HG03342 (cell line): ENCODE data around the gene CCR2.
A peak's percentile ranks its signal among the peaks of the same experiment; 100 is the strongest.
"Not testable (repeated sequence)": the region's sequence is repeated elsewhere in the genome, so short reads cannot be mapped to it uniquely, and the experiment has no call there.

Experiments
- ATAC-seq: cut with Tn5 transposase; IDR thresholded peaks from one replicate; pipeline ENCODE4 v1.9.1; 2021; ENCODE audit warnings: mild to moderate bottlenecking, moderate library complexity; ENCODE audit not compliant: unreplicated experiment

The CCR2 gene

DNA sequence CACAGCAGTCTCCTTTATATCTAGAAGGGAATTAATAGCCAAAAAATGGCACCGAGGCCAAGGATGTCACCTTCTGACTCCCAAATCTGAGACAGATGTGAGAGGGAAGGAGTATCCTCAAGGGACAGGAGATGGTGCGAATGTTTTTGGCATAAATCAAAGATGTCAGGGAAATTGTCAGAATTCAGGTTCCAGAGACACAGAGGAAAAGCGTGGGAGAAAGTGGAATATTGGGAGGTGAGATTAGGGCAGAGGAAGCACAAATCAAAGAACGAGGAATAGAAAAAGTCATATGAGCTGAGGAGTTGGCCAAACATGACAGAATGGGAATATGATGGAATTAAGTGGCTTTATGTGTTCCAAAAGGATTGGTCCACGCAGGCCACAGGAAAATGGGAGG is 46.9 kb downstream of the CCR2 start:
- no peak for ATAC-seq

- no peak for ATAC-seq
Observed at GRCh38 chr3:46401579-46401978, 47.7 kb downstream of the CCR2 start.

DNA sequence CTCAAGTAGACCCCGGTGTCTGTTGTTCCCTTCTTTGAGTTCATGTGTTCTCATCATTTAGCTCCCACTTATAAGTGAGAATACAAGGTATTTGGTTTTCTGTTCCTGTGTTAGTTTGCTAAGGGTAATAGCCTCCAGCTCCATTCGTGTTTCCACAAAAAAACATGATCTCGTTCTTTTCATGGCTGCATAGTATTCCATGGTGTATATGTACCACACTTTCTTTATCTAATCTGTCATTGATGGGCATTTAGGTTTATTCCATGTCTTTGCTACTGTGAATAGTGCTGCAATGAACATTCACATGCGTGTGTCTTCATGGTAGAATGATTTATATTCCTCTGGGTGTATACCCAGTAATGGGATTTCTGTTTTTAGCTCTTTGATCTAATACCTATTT is 49.0 kb downstream of the CCR2 start:
- not testable (repeated sequence) for ATAC-seq

GRCh38 chr3:46405301-46406019 is 51.5 kb downstream of the CCR2 start:
- ATAC-seq: no peak

GRCh38 chr3:46406443-46406787 is 52.5 kb downstream of the CCR2 start:
- ATAC-seq: no peak

DNA sequence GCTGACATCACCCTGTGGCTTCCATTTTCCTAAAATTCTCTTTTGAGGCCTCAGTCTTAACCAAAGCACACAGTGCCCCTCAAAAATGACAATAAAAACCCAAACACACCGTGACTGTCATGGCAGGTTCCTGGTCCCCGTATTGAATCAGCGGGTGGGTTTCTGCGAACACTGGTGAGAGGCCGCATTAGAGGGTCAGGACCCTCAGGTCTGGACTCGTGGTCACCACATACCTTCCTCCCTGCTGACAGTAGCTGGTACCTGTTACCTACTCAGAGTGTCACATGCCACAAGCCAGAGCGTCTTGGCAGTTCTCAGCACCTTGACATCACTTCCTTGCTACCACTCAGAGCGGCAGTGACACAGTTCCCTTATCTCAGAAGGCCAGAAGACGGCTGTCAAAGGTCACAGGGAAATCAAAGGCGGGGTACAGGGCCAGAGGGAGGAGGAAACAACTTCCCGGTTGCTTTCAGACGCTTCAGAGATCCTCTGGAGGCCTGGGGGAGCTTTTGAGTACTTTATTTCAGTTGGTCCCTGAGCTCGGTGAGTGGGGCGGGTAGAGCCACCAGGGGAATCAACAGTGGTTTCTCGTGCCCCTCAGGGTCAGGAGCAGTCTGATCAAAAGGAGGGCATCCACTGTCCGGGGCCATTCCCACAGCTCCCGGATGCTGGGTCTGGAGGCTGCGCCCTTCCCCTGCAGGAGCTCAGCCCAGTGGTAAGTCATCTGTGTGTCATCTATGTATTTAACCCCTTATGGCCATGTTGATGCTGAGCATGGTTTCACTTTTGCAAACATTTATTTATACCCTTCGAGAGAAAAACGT is 53.1 kb downstream of the CCR2 start, which contains the start of the genes CCR5AS and CCRL2:
TSS of gene CCR5AS (minus strand) at position 279 of the 824 bp plus-strand sequence.
TSS of gene CCRL2 (plus strand) at position 472 of the 824 bp plus-strand sequence. CDS start 821 bp downstream, outside the sequence.
- ATAC-seq: peak; percentile 55

DNA sequence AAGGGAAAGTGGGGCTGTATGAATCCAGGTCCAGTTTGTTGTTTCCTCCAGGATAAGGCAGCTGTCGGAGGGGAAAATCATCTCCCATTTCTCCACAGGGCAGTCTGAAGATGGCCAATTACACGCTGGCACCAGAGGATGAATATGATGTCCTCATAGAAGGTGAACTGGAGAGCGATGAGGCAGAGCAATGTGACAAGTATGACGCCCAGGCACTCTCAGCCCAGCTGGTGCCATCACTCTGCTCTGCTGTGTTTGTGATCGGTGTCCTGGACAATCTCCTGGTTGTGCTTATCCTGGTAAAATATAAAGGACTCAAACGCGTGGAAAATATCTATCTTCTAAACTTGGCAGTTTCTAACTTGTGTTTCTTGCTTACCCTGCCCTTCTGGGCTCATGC is 54.1 kb downstream of the CCR2 start:
- no peak for ATAC-seq

DNA sequence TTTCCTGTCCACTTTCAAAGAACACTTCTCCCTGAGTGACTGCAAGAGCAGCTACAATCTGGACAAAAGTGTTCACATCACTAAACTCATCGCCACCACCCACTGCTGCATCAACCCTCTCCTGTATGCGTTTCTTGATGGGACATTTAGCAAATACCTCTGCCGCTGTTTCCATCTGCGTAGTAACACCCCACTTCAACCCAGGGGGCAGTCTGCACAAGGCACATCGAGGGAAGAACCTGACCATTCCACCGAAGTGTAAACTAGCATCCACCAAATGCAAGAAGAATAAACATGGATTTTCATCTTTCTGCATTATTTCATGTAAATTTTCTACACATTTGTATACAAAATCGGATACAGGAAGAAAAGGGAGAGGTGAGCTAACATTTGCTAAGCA is 54.9 kb downstream of the CCR2 start:
- ATAC-seq: no peak

DNA sequence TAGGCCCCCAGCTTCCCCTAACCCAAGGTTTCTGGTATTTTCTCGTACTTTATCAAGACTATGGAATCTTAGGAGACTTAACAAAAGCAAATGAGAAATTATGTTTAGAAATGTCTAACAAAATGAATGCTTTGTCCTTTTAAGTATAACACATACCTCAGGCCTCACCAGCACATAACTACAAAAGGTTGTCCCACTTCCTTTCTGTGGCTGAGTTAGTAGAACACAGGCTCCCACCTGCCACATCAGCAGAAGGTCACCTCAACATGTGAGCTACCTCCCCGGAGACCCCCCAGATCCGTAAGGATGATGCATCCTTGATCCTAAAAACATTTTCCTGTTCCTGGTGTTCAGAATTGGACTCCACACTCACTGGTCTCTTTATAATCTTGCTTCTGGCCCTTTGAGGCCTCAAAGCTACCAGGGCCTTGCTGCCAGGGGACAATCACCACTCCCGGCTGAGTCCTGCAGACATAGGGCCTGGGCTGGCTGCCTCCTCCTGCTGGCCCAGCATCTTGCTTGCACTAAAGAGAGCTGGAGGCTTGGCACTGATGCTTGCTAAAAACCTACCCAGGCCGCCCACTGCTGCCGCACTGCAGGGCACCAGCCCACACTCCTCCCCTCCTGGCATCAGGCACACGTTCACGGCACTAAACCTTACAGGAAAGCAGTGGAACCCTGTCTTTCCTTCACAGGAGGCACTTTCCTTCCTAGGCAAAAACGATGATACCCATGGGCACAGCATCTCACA is 56.0 kb downstream of the CCR2 start:
- ATAC-seq: no peak
